Measurements from ENCODE around the gene CASP2.

CASP2 gene

GRCh38 chr7:143343596-143343995 lies 55.4 kb downstream of the CASP2 start:
- DNase-seq = no peak

GRCh38 chr7:143345428-143345900 lies 57.3 kb downstream of the CASP2 start:
- peak; percentile 48 for DNase-seq

DNA sequence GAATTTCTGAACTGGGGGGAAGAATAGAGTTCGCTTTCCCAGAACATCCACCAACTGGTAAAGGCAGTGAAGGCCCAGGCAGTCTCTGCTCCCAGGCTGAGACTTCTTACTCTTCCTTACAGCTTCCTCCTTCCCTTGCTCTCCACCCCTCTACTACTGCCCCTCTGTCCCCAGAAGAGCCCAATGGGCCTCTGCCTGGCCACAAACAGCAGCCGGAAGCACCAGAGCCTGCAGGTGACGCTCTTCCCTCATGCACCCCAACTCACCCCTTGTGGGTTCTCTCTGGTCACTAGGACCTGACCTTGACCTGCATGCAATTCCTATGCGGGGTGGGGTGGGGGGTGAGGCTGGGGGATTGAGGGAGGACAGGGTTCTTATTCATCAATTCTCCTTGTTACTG lies 57.9 kb downstream of the CASP2 start:
- no peak for DNase-seq

- no peak for DNase-seq
Observed at GRCh38 chr7:143347950-143348349, 59.8 kb downstream of the CASP2 start.

DNA sequence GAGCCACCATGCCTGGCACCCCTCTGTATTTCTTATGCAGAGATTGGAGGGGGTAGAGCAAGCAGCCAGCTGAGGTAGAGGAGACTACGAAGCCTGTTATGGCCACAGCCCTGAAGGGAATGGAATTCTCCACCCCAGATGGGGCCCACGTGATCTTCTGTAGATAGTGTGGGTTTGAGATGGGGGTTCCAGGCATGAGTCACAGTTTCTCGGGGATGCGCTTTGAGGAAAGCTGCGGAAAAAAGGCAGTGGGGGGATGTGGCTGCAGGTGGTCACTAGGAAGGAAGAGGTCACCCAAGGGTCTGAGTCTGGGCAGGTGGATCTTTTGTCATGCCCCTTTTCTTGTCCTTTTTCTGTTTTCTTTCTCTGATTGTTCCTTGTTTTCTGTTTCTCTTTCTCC lies 62.9 kb downstream of the CASP2 start:
- DNase-seq = no peak

DNA sequence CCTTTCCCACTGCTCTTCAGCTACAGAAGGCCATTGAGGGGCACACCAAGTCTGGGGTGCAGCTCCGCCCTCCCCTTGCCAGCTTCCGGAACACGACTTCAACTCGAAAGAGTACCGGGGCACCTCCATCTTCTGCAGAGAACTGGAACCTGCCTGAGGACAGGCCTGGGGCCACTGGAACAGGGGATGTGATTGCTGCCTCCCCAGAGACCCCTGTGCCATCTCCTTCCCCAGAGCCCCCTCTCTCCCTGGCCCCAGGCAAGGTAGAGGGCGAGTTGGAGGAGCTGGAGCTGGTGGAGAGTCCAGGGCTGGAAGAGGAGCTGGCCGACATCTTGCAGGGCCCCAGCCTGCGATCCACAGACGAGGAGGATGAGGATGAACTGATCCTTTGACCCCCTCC lies 63.4 kb downstream of the CASP2 start:
- no peak for DNase-seq

DNA sequence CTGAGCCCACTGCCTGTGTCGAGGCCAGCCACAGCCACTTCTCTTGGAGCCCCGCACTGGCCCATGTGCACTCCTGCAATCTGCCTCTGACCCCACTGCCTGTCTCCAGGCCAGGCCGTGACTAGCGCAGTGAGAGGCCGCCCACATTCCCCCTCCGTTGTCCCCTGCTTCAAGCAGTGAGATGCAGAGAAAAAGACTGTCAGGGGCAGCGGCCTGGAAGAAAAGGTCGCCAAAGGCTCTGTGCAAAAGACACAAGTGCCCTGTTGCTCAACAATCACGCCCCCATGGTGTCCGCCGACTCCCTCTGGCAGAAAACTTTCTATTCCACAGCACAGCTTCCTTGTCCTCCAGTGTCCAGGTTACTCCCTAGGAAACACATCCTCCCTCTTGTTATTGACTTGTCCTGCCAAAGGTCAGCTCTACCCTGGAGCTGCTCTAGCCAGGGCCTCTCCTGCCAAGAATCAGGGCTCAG lies 64.4 kb downstream of the CASP2 start:
- DNase-seq = no peak

- DNase-seq = no peak
Observed at GRCh38 chr7:143354376-143354775, 66.2 kb downstream of the CASP2 start.

DNA sequence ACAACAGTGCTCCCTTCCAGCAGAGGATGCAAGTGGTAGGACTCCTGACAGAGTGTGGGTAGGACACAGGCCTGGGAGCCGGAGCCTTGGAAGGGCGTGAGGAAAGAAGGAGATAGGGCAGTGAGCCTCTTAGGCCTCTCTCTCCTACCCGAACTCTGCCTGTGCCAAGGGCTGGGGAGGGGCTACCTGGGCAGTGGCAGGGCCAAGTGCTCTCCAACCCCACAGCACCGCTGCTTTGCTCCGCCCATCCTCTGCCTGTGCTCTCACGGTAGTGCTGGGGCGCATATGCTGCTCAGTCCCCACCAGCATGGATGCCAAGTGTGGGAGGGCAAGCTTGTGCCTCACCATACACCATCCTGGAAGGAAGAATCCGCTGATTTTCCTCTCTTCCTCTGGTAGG lies 66.8 kb downstream of the CASP2 start:
- no peak for DNase-seq

GRCh38 chr7:143355450-143356385 lies 67.6 kb downstream of the CASP2 start:
- no peak for DNase-seq

- no peak for DNase-seq
Observed at GRCh38 chr7:143356414-143357050, 68.4 kb downstream of the CASP2 start.
